Trophoblast cell (in vitro differentiated cells and primary cell): ENCODE results near the gene VEPH1. TPM values are rescaled to one million over a fixed set of nuclear protein-coding genes. Genes with fewer than 3 reads are reported as not detected.

Experiments
- DNase-seq, 2 donors: peaks; one replicate each; pipeline ENCODE4 v3.0.0-alpha.2; 2016
- H2AFZ ChIP-seq: 2 replicates; pipeline ENCODE4 v1.6.1; 2013; ENCODE audit warnings: low read length, moderate library complexity, mild to moderate bottlenecking; ENCODE audit not compliant: insufficient read depth, poor library complexity
- H2AK5ac ChIP-seq: 2 replicates; pipeline ENCODE4 v1.6.1; 2013; ENCODE audit warnings: mild to moderate bottlenecking, low read length
- H2BK120ac ChIP-seq: 2 replicates; pipeline ENCODE4 v1.6.1; 2013; ENCODE audit warnings: low read length, mild to moderate bottlenecking, moderate library complexity; ENCODE audit not compliant: insufficient read depth, poor library complexity
- H2BK12ac ChIP-seq: 2 replicates; pipeline ENCODE4 v1.6.1; 2013; ENCODE audit warnings: mild to moderate bottlenecking, low read length, moderate library complexity
- H2BK5ac ChIP-seq: 2 replicates; pipeline ENCODE4 v1.6.1; 2013; ENCODE audit warnings: low read length, low read depth, moderate library complexity, mild to moderate bottlenecking; ENCODE audit not compliant: poor library complexity
- H3K14ac ChIP-seq: 2 replicates; pipeline ENCODE4 v1.6.1; 2013; ENCODE audit warnings: mild to moderate bottlenecking, low read length
- H3K18ac ChIP-seq: 2 replicates; pipeline ENCODE4 v1.6.1; 2013; ENCODE audit warnings: mild to moderate bottlenecking, low read length
- H3K23ac ChIP-seq: 2 replicates; pipeline ENCODE4 v1.6.1; 2013; ENCODE audit warnings: low read length
- H3K27ac ChIP-seq: 2 replicates; pipeline ENCODE4 v1.5.1; 2013; ENCODE audit warnings: low read depth, mild to moderate bottlenecking, inconsistent platforms, low read length, moderate library complexity
- H3K27me3 ChIP-seq: 2 replicates; pipeline ENCODE4 v1.6.1; 2013; ENCODE audit warnings: inconsistent platforms, mild to moderate bottlenecking, low read length, moderate library complexity; ENCODE audit not compliant: insufficient read depth
- H3K36me3 ChIP-seq, 2 experiments: 1 replicate in 1 of 2; 2 replicates in 1 of 2; pipeline ENCODE4 v1.6.1; 2013; ENCODE audit warnings: low read length in 2 of 2, mild to moderate bottlenecking in 2 of 2, moderate library complexity in 1 of 2; ENCODE audit not compliant: insufficient read depth in 2 of 2, control insufficient read depth in 1 of 2
- H3K4ac ChIP-seq: 2 replicates; pipeline ENCODE4 v1.6.1; 2013; ENCODE audit warnings: low read depth, mild to moderate bottlenecking, low read length, moderate library complexity
- H3K4me1 ChIP-seq, 2 experiments: 1 replicate in 1 of 2; 2 replicates in 1 of 2; pipeline ENCODE4 v1.6.1; 2013; ENCODE audit warnings: low read length in 2 of 2, mild to moderate bottlenecking in 2 of 2, moderate library complexity in 1 of 2; ENCODE audit not compliant: insufficient read depth in 2 of 2, control insufficient read depth in 1 of 2
- H3K4me2 ChIP-seq: 2 replicates; pipeline ENCODE4 v1.6.1; 2013; ENCODE audit warnings: inconsistent platforms, mild to moderate bottlenecking, low read length, moderate library complexity
- H3K4me3 ChIP-seq: 2 replicates; pipeline ENCODE4 v1.5.1; 2013; ENCODE audit warnings: mild to moderate bottlenecking, low read depth, low read length, inconsistent platforms
- H3K79me1 ChIP-seq: one replicate; pipeline ENCODE4 v1.6.1; 2013; ENCODE audit warnings: low read length
- H3K79me2 ChIP-seq: 2 replicates; pipeline ENCODE4 v1.6.1; 2013; ENCODE audit warnings: low read length, mild to moderate bottlenecking; ENCODE audit not compliant: control insufficient read depth, insufficient read depth, poor library complexity
- H3K9ac ChIP-seq: 2 replicates; pipeline ENCODE4 v1.6.1; 2013; ENCODE audit warnings: mild to moderate bottlenecking, low read length
- H3K9me3 ChIP-seq: 2 replicates; pipeline ENCODE4 v1.6.1; 2013; ENCODE audit warnings: low read depth, mild to moderate bottlenecking, control low read depth, inconsistent platforms, low read length; ENCODE audit not compliant: insufficient read depth
- H4K12ac ChIP-seq: 2 replicates; pipeline ENCODE4 v1.6.1; 2013; ENCODE audit warnings: low read depth, mild to moderate bottlenecking, low read length, moderate library complexity
- H4K8ac ChIP-seq: 2 replicates; pipeline ENCODE4 v1.6.1; 2013; ENCODE audit warnings: low read depth, mild to moderate bottlenecking, low read length, moderate library complexity
- H4K91ac ChIP-seq: one replicate; pipeline ENCODE4 v1.6.1; 2013; ENCODE audit warnings: low read depth, mild to moderate bottlenecking, low read length, moderate library complexity
- WGBS: extraction: QIAGEN DNeasy Blood & Tissue Kit; methylation state at CpG from one replicate; pipeline ENCODE4 v1.1.7; 2013; ENCODE audit warnings: missing lambda C conversion rate; ENCODE audit not compliant: insufficient read length, insufficient coverage; ENCODE audit errors: extremely low coverage; 5-methylcytosine and 5-hydroxymethylcytosine counted together
- polyA plus RNA-seq: library from polyadenylated mRNA; stranded (reverse); fragments of 200-250 nt; gene quantifications from 2 replicates; pipeline ENCODE4 v1.2.3, GENCODE V29; 2013

VEPH1 gene
- 2.3 and 2.5 TPM in 2 replicates for polyA plus RNA-seq

- H2AK5ac ChIP-seq: no peak within 1 kb of the TSS
- WGBS: no CpG with 5 or more reads among the region's 7 CpGs
Measured at GRCh38 chr3:157502916-157503595, at the start of gene VEPH1. TSS of gene VEPH1 (minus strand) at chr3:157503416. CDS start at chr3:157495349, 8,067 bp downstream.

DNA sequence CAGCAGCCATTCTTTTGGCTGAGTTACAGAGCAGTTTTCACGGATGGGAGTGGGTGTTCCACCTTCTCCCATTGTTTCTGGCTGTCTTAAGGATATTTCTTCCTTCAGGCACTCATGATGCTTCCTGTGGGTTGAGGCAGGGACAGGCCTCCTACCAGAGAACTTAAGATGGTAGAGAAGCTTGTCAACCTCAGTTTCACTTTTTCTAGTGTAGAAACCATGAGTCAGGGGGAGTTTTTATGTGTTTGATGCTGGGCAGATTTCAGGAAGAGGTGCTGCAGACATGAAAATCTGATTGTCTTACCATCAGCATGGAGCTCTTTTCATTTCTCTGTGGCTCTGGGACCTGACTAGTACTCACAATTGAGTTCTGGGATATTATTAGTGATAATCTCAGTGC, 48.7 kb upstream of the VEPH1 start:
- Histone ChIP-seq H3K9me3 (no peaks in the 10 kb centered on the region), H3K18ac (no peak overlapping the region), H2BK12ac (no peak overlapping the region), H3K27ac (no peak overlapping the region), H4K91ac (no peak overlapping the region), H2AK5ac (no peak overlapping the region), H4K8ac (no peak overlapping the region), H3K9ac (no peak overlapping the region), H4K12ac (no peak overlapping the region), H3K4ac (no peak overlapping the region), H3K4me3 (no peak overlapping the region), H3K79me1 (no peaks in the 10 kb centered on the region), H3K79me2 (no peaks in the 10 kb centered on the region), H2AFZ (no peak overlapping the region), H3K4me2 (no peak overlapping the region), H3K23ac (no peak overlapping the region), H3K14ac (no peak overlapping the region), H3K27me3 (no peaks in the 10 kb centered on the region), H2BK5ac (no peak overlapping the region), H2BK120ac (no peak overlapping the region), H3K4me1 (no peaks in the 10 kb centered on the region), H3K36me3 (no peaks in the 10 kb centered on the region)
- WGBS: no CpG with 5 or more reads among the region's 1 CpG
- no peak for DNase-seq

More at GRCh38 chr3:157502916-157503595, at the start of gene VEPH1:
- no peaks in the 10 kb centered on the region for H3K79me1 ChIP-seq
- peak within 1 kb of the TSS; percentile 48 for H3K27ac ChIP-seq
- no peaks in the 10 kb centered on the region for H3K79me2 ChIP-seq
- H2BK5ac ChIP-seq: no peak within 1 kb of the TSS
- H3K14ac ChIP-seq: no peak within 1 kb of the TSS
- H3K27me3 ChIP-seq: no peaks in the 10 kb centered on the region
- H2BK12ac ChIP-seq: no peak within 1 kb of the TSS
- no peak within 1 kb of the TSS for H3K18ac ChIP-seq
- H3K23ac ChIP-seq: no peak within 1 kb of the TSS
- H4K8ac ChIP-seq: no peak within 1 kb of the TSS
- H3K9ac ChIP-seq: no peak within 1 kb of the TSS
- DNase-seq: peak; percentile 81 to 83
- H2BK120ac ChIP-seq: no peak within 1 kb of the TSS
- no peak within 1 kb of the TSS for H4K91ac ChIP-seq
- H3K9me3 ChIP-seq: no peaks in the 10 kb centered on the region
- H4K12ac ChIP-seq: no peak within 1 kb of the TSS
- H2AFZ ChIP-seq: no peak within 1 kb of the TSS
- H3K36me3 ChIP-seq: no peaks in the 10 kb centered on the region
- H3K4ac ChIP-seq: no peak within 1 kb of the TSS
- H3K4me3 ChIP-seq: no peak within 1 kb of the TSS
- H3K4me1 ChIP-seq: peaks cover 8 to 13% of the 10 kb centered on the region in 2 experiments
- no peak within 1 kb of the TSS for H3K4me2 ChIP-seq

- Histone ChIP-seq H3K36me3 (no peaks in the 10 kb centered on the region), H3K4ac (no peak overlapping the region)
- no peak for DNase-seq
Measured at GRCh38 chr3:157549498-157549897, 46.3 kb upstream of the VEPH1 start.

GRCh38 chr3:157544501-157545130, 41.4 kb upstream of the VEPH1 start:
- Histone ChIP-seq H4K91ac (no peak overlapping the region), H3K27ac (no peak overlapping the region), H3K79me2 (no peaks in the 10 kb centered on the region), H3K4me2 (no peak overlapping the region), H3K14ac (no peak overlapping the region), H3K4me1 (peaks cover 0 to 2% of the 10 kb centered on the region in 2 experiments), H2AK5ac (no peak overlapping the region), H3K36me3 (no peaks in the 10 kb centered on the region), H2BK120ac (no peak overlapping the region), H4K8ac (no peak overlapping the region), H3K18ac (no peak overlapping the region), H3K27me3 (no peaks in the 10 kb centered on the region), H3K4me3 (no peak overlapping the region), H3K9me3 (peaks cover 2% of the 10 kb centered on the region), H3K9ac (no peak overlapping the region), H2AFZ (no peak overlapping the region), H3K79me1 (no peaks in the 10 kb centered on the region), H3K23ac (no peak overlapping the region), H4K12ac (no peak overlapping the region), H3K4ac (no peak overlapping the region), H2BK12ac (no peak overlapping the region), H2BK5ac (no peak overlapping the region)
- no CpG with 5 or more reads among the region's 4 CpGs for WGBS
- peak in 1 of 2 donors; percentile 29 for DNase-seq

More at GRCh38 chr3:157549498-157549897, 46.3 kb upstream of the VEPH1 start:
- Histone ChIP-seq H3K9ac (no peak overlapping the region), H2AFZ (no peak overlapping the region), H3K4me3 (no peak overlapping the region), H3K79me2 (no peaks in the 10 kb centered on the region), H3K4me2 (no peak overlapping the region), H2BK120ac (no peak overlapping the region), H3K18ac (no peak overlapping the region), H3K14ac (no peak overlapping the region), H3K9me3 (no peaks in the 10 kb centered on the region), H4K91ac (no peak overlapping the region), H4K12ac (no peak overlapping the region), H2BK5ac (no peak overlapping the region), H4K8ac (no peak overlapping the region), H3K4me1 (no peaks in the 10 kb centered on the region), H2BK12ac (no peak overlapping the region), H3K27me3 (no peaks in the 10 kb centered on the region), H3K79me1 (no peaks in the 10 kb centered on the region), H3K27ac (no peak overlapping the region), H3K23ac (no peak overlapping the region), H2AK5ac (no peak overlapping the region)
- no CpG with 5 or more reads among the region's 2 CpGs for WGBS
